Adrenal gland (tissue), 12 donors: ENCODE measurements around the gene FAT3. TPM values are rescaled to one million over a fixed set of nuclear protein-coding genes. Genes with fewer than 3 reads are reported as not detected.

Experiments
- DNase-seq, 7 donors: peaks; one replicate each; pipeline ENCODE4 v3.0.0-alpha.2; 2019 to 2020
- H3K27ac ChIP-seq, 5 donors: fragments of 200-600 bp; sonication (generic) in 4 of 5; 1 replicate in 3 of 5; 2 replicates in 2 of 5; pipeline versions ENCODE4 v1.5.1 to v1.8.0; 2016 to 2020; ENCODE audit warnings: mild to moderate bottlenecking in 1 of 5
- H3K27me3 ChIP-seq: fragments of 200-600 bp; 2 replicates; pipeline ENCODE4 v1.8.0; 2021
- H3K36me3 ChIP-seq, 2 donors: fragments of 200-600 bp; replicated peaks in 1 of 2; 1 replicate in 1 of 2; 2 replicates in 1 of 2; pipeline versions ENCODE4 v1.5.1 to v1.8.0; 2018 to 2022
- H3K4me1 ChIP-seq, 2 donors: fragments of 200-600 bp; replicated peaks in 1 of 2; 1 replicate in 1 of 2; 2 replicates in 1 of 2; pipeline versions ENCODE4 v1.5.1 to v1.8.0; 2018 to 2021
- H3K4me3 ChIP-seq, 4 donors: fragments of 200-600 bp; sonication (generic) in 3 of 4; one replicate each; pipeline ENCODE4 v1.5.1; 2016 to 2018
- H3K9me3 ChIP-seq, 3 donors: fragments of 200-600 bp; sonication (generic) in 1 of 3; replicated peaks in 1 of 3; 1 replicate in 2 of 3; 2 replicates in 1 of 3; pipeline versions ENCODE4 v1.5.1 to v1.8.0; 2016 to 2021
- POLR2A ChIP-seq, 2 donors: fragments of 450-650 bp; IDR thresholded peaks; one replicate each; pipeline ENCODE4 v1.6.1; 2017; ENCODE audit warnings: antibody characterized with exemption in 2 of 2, mild to moderate bottlenecking in 2 of 2, moderate library complexity in 1 of 2
- WGBS, 4 donors: extraction: QIAGEN DNeasy Blood & Tissue Kit in 2 of 4; methylation state at CpG; one replicate each; pipeline versions ENCODE4 v1.1.5 to v1.1.7; 2013 to 2017; 5-methylcytosine and 5-hydroxymethylcytosine counted together
- intact Hi-C, 2 donors: fragments of 100-400 bp; cut with DNase I; formaldehyde crosslinking; loops; one replicate each; pipeline versions ENCODE4 v1.14.1 to v1.15.0; 2022 to 2023
- polyA plus RNA-seq, 3 donors: library from polyadenylated mRNA; stranded (reverse); fragments of 200-250 nt in 2 of 3; fragments of 350-450 nt in 1 of 3; fragmentation: Illumina TruSeq in 1 of 3; extraction: RNeasy Lipid Tissue Mini Kit (QIAGEN cat#74804) in 1 of 3; gene quantifications; one replicate each; pipeline ENCODE4 v1.2.3, GENCODE V29; 2013 to 2014
- total RNA-seq, 9 donors: library from RNA; depleted of rRNA in 4 of 9; stranded (reverse); fragments of >200 nt in 4 of 9; fragments of 120-200 nt in 1 of 9; fragmentation: NEBNext Ultra II Directional in 1 of 9; extraction: Animal tissue kit (Norgen Biotek cat#: 25700) in 1 of 9; gene quantifications; one replicate each; pipeline versions ENCODE4 v1.1.0 to v1.2.4, GENCODE V29; 2013 to 2023
- TF ChIP-seq, protein P1 (sequence below), 6 experiments: fragments of 450-650 bp in 4 of 6; fragments of 200-600 bp in 2 of 6; sonication (generic) in 1 of 6; IDR thresholded peaks; 1 replicate in 5 of 6; 2 replicates in 1 of 6; pipeline versions ENCODE4 v1.5.1 to v1.8.0; 2016 to 2021; ENCODE audit warnings: antibody characterized with exemption in 6 of 6, mild to moderate bottlenecking in 2 of 6, moderate library complexity in 1 of 6
- donor health status: healthy with polysubstance abuse.
- donor health status: Bipolar disorder and iron deficiency.
- donor health status: DM: yes; HTN: yes; CAD: no.
- donor health status: DM: no; HTN: no; CAD: no.
- donor health status: DM: no; HTN: no; CAD: no.
- donor health status: DM: yes; HTN: yes; CAD: no.

The FAT3 gene
- total and polyA plus RNA-seq, 12 donors, result 0.06 to 6.0 (median 0.14) TPM

DNA sequence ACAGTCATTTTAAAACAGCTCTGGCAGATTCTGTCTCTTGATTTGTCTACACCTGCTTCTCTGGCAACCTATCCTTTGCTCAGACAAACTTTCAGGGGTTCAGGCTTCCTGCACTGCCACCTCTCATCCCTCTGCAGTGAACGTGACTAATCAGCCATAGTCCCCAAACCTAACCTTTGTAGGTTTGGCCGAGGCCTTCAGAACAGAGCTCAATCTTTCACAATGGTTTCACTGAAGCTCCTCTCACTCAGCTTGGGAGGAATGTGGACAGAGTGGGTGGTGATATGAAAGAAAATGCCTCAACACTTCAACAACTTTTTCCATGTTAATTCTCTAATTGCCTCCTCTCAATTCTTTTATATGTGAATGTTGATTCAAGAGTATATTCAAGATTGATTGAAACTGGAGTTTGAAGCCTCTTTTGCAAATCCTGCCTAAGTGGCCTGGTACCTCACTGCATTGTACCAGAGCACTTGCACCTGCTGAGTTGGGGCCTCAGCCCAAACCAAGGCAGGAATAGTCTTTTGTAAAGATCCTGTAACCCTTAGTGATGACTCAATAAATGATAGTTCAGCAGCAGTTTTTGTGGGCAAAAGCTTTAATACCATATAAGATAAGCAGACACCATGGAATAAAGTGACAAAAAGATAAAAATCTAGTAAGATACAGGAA is 33.9 kb upstream of the FAT3 start:
- no peaks in the 10 kb centered on the region for H3K4me1 ChIP-seq
- 44 to 66% (median 52%) methylated on average over 2 of the region's 2 CpGs for WGBS, 4 donors
- TF ChIP-seq, protein P1, sequence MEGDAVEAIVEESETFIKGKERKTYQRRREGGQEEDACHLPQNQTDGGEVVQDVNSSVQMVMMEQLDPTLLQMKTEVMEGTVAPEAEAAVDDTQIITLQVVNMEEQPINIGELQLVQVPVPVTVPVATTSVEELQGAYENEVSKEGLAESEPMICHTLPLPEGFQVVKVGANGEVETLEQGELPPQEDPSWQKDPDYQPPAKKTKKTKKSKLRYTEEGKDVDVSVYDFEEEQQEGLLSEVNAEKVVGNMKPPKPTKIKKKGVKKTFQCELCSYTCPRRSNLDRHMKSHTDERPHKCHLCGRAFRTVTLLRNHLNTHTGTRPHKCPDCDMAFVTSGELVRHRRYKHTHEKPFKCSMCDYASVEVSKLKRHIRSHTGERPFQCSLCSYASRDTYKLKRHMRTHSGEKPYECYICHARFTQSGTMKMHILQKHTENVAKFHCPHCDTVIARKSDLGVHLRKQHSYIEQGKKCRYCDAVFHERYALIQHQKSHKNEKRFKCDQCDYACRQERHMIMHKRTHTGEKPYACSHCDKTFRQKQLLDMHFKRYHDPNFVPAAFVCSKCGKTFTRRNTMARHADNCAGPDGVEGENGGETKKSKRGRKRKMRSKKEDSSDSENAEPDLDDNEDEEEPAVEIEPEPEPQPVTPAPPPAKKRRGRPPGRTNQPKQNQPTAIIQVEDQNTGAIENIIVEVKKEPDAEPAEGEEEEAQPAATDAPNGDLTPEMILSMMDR (IDR thresholded peaks at IDR 0.05), result no peak
- no peak for TF ChIP-seq POLR2A (IDR thresholded peaks at IDR 0.05)
- no peak for DNase-seq
- no peak overlapping the region for H3K4me3 ChIP-seq
- no peaks in the 10 kb centered on the region for H3K9me3 ChIP-seq
- no peak overlapping the region for H3K27ac ChIP-seq
- intact Hi-C loops, result no loop called here
- H3K27me3 ChIP-seq, result no peaks in the 10 kb centered on the region
- no peaks in the 10 kb centered on the region for H3K36me3 ChIP-seq

DNA sequence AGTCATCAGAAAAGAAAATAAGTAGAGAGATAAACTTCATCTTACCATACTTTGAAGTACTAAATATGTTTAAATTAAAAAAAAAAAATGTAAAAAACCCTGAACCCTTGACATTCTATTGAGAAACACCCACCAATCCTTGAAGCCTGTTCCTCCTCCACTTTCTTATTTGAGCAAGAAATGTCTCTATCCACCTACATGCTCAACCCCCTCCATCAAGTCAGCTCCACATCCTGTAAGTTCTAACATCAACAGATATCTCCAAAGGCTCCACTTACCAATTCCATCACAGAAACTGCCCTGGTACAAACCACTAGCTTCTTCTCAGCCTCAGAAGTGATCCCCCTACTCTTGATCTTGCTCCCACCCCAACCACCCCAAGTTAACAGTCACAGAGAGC is 32.5 kb upstream of the FAT3 start:
- Histone ChIP-seq H3K27me3 (no peaks in the 10 kb centered on the region), H3K27ac (no peak overlapping the region), H3K4me1 (no peaks in the 10 kb centered on the region), H3K36me3 (no peaks in the 10 kb centered on the region), H3K4me3 (no peak overlapping the region), H3K9me3 (no peaks in the 10 kb centered on the region)
- DNase-seq, result no peak
- TF ChIP-seq, protein P1 (IDR thresholded peaks at IDR 0.05), result no peak
- TF ChIP-seq POLR2A (IDR thresholded peaks at IDR 0.05), result no peak
- intact Hi-C loops, result no loop called here

DNA sequence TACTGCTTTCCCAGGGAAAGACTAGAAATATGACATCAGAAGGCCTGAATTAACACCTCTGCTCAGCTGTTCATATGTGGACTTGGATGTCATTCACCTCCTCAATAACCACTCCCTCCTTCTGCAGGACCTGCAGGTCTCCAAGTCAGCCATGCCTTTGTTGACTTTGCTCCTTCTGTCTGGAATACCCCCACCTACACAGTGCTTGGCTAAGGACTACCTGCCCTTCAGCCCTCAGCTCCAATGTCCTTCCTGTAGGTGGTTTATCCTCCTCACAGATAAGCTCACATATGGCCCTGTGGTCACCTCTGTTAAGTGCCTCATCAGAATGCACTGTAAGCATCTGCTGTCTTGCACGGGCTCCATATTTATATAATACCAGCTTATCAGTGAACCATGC is 26.4 kb upstream of the FAT3 start:
- intact Hi-C loops, result no loop called here
- TF ChIP-seq, protein P1 (IDR thresholded peaks at IDR 0.05), result no peak
- TF ChIP-seq POLR2A (IDR thresholded peaks at IDR 0.05), result no peak
- H3K27me3 ChIP-seq, result no peaks in the 10 kb centered on the region
- H3K27ac ChIP-seq, result no peak overlapping the region
- 82 to 92% (median 90%) methylated on average over 1 of the region's 1 CpG for WGBS, 4 donors
- no peaks in the 10 kb centered on the region for H3K9me3 ChIP-seq
- no peak for DNase-seq
- H3K4me1 ChIP-seq, result no peaks in the 10 kb centered on the region
- no peak overlapping the region for H3K4me3 ChIP-seq
- H3K36me3 ChIP-seq, result no peaks in the 10 kb centered on the region

DNA sequence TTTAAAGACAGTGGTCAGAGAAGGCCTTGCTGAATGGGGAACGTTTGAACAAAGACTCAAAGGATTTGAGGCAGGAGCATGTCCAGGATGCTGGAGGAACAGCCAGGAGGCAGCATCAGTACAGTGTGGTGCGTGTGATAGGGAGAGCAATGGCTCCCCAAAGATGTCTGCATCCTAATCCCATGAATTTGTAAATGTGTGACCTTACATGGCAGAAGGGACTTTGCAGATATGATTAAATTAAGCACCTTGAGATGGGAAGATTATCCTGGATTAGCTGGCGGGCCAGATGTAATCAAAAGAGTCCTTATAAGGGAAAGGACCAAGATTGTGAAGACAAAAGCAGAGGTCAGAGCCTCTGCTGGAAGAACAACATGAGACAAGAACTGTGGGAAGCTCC is 24.6 kb upstream of the FAT3 start:
- WGBS, 4 donors, result 67 to 75% (median 73%) methylated on average over 3 of the region's 3 CpGs
- Histone ChIP-seq H3K27ac (no peak overlapping the region), H3K4me1 (no peaks in the 10 kb centered on the region), H3K9me3 (no peaks in the 10 kb centered on the region), H3K27me3 (no peaks in the 10 kb centered on the region), H3K36me3 (no peaks in the 10 kb centered on the region), H3K4me3 (no peak overlapping the region)
- DNase-seq, result no peak
- TF ChIP-seq, protein P1 (IDR thresholded peaks at IDR 0.05), result no peak
- TF ChIP-seq POLR2A (IDR thresholded peaks at IDR 0.05), result no peak
- intact Hi-C loops, result no loop called here
